CD4-positive, alpha-beta memory T cell (primary cell): ENCODE results near the gene POLR2J. TPM values are rescaled to one million over a fixed set of nuclear protein-coding genes. Genes with fewer than 3 reads are reported as not detected.
A peak's percentile ranks its signal among the peaks of the same experiment; 100 is the strongest.
"Not testable (repeated sequence)": the region's sequence is repeated elsewhere in the genome, so short reads cannot be mapped to it uniquely, and the experiment has no call there.

Experiments used
- CTCF ChIA-PET: fragments of 350-600 bp; sonication (Branson Sonifier 250); formaldehyde crosslinking; loops from one replicate; lab custom pipeline; 2021; ENCODE audit warnings: inconsistent platforms; ENCODE audit not compliant: partially characterized antibody; lab: Charles Lee
- POLR2A ChIA-PET: fragments of 350-600 bp; sonication (Branson Sonifier 250); formaldehyde crosslinking; loops from one replicate; lab custom pipeline; 2021; ENCODE audit not compliant: partially characterized antibody; lab: Charles Lee
- DNase-seq, 5 donors: peaks; one replicate each; pipeline versions ENCODE4 v3.0.0 to v3.0.0-alpha.2; 2020 to 2022; ENCODE audit warnings: mixed read lengths in 1 of 5
- H3K27ac ChIP-seq: one replicate; pipeline ENCODE4 v1.7.0; 2013; ENCODE audit warnings: low read depth, low read length
- H3K27me3 ChIP-seq: 2 replicates; pipeline ENCODE4 v1.7.0; 2013; ENCODE audit warnings: mild to moderate bottlenecking, low read length, moderate library complexity; ENCODE audit not compliant: insufficient read depth
- H3K36me3 ChIP-seq: 2 replicates; pipeline ENCODE4 v1.7.0; 2013; ENCODE audit warnings: mild to moderate bottlenecking, low read length, moderate library complexity; ENCODE audit not compliant: insufficient read depth
- H3K4me1 ChIP-seq: 2 replicates; pipeline ENCODE4 v1.7.0; 2013; ENCODE audit warnings: mild to moderate bottlenecking, low read length, moderate library complexity; ENCODE audit not compliant: insufficient read depth
- H3K4me3 ChIP-seq, 2 donors: one replicate each; pipeline ENCODE4 v1.7.0; 2013; ENCODE audit warnings: low read length in 2 of 2, mild to moderate bottlenecking in 1 of 2
- H3K9me3 ChIP-seq, 2 donors: one replicate each; pipeline ENCODE4 v1.7.0; 2013; ENCODE audit warnings: low read length in 2 of 2, control low read depth in 1 of 2; ENCODE audit not compliant: control insufficient read depth in 1 of 2
- H3K27ac Mint-ChIP-seq, 7 donors: one replicate each; pipeline ENCODE4 v1.8.0; 2020 to 2021; ENCODE audit warnings: mixed read lengths in 7 of 7, mild to moderate bottlenecking in 6 of 7, inconsistent platforms in 3 of 7, moderate library complexity in 3 of 7
- H3K27me3 Mint-ChIP-seq, 2 donors: one replicate each; pipeline ENCODE4 v1.8.0; 2020 to 2021; ENCODE audit warnings: mixed read lengths in 2 of 2
- H3K36me3 Mint-ChIP-seq, 2 donors: one replicate each; pipeline ENCODE4 v1.8.0; 2020 to 2021; ENCODE audit warnings: mixed read lengths in 2 of 2, inconsistent platforms in 1 of 2, mild to moderate bottlenecking in 1 of 2
- H3K4me1 Mint-ChIP-seq, 4 donors: one replicate each; pipeline ENCODE4 v1.8.0; 2020 to 2021; ENCODE audit warnings: mixed read lengths in 4 of 4, mild to moderate bottlenecking in 1 of 4
- H3K4me3 Mint-ChIP-seq, 8 donors: one replicate each; pipeline ENCODE4 v1.8.0; 2020 to 2021; ENCODE audit warnings: mixed read lengths in 8 of 8, mild to moderate bottlenecking in 7 of 8, moderate library complexity in 6 of 8, inconsistent platforms in 3 of 8
- H3K9me3 Mint-ChIP-seq, 8 donors: one replicate each; pipeline ENCODE4 v1.8.0; 2020 to 2021; ENCODE audit warnings: mixed read lengths in 8 of 8, mild to moderate bottlenecking in 5 of 8, inconsistent platforms in 3 of 8, moderate library complexity in 1 of 8
- intact Hi-C: fragments of 100-400 bp; cut with micrococcal nuclease; formaldehyde crosslinking; loops from one replicate; pipeline ENCODE4 v1.15.1; 2023
- polyA plus RNA-seq, 2 donors: library from polyadenylated mRNA; unstranded; fragments of 300-500 nt; fragmentation: Illumina TruSeq; gene quantifications; one replicate each; pipeline ENCODE4 v1.2.3, GENCODE V29; 2021
- total RNA-seq, 2 experiments: library from RNA; stranded (reverse); gene quantifications; one replicate each; pipeline ENCODE4 v1.2.3, GENCODE V29; 2021

POLR2J gene
- total and polyA plus RNA-seq, 4 experiments from 2014 or later: 35.8 to 126 (median 80.3) TPM

GRCh38 chr7:102493220-102493935 lies 14.7 kb upstream of the POLR2J start:
- H3K27me3 Mint-ChIP-seq, H3K36me3 Mint-ChIP-seq, H3K27me3 ChIP-seq, H3K36me3 ChIP-seq, H3K27ac ChIP-seq, H3K9me3 Mint-ChIP-seq, H3K4me3 ChIP-seq, H3K4me1 ChIP-seq, H3K9me3 ChIP-seq, CTCF ChIA-PET, H3K27ac Mint-ChIP-seq, intact Hi-C loops, POLR2A ChIA-PET, H3K4me1 Mint-ChIP-seq: not testable (repeated sequence)
- peak overlapping the region in 2 of 8 donors; percentile 26 to 69 for H3K4me3 Mint-ChIP-seq
- DNase-seq: peak in 2 of 5 donors; percentile 38 to 53

- not testable (repeated sequence) for H3K4me3 Mint-ChIP-seq
Measured at GRCh38 chr7:102490529-102491075, 11.9 kb upstream of the POLR2J start.

GRCh38 chr7:102484317-102484716 lies 5.6 kb upstream of the POLR2J start:
- H3K4me3 ChIP-seq, H3K9me3 ChIP-seq, DNase-seq, H3K27me3 ChIP-seq, H3K4me3 Mint-ChIP-seq, H3K9me3 Mint-ChIP-seq, H3K36me3 ChIP-seq, H3K27ac ChIP-seq, H3K27ac Mint-ChIP-seq, H3K27me3 Mint-ChIP-seq, H3K36me3 Mint-ChIP-seq, H3K4me1 ChIP-seq, H3K4me1 Mint-ChIP-seq, intact Hi-C loops, CTCF ChIA-PET, POLR2A ChIA-PET: not testable (repeated sequence)

More at GRCh38 chr7:102490529-102491075, 11.9 kb upstream of the POLR2J start:
- H3K27me3 ChIP-seq, H3K9me3 Mint-ChIP-seq, CTCF ChIA-PET, H3K27ac Mint-ChIP-seq, H3K9me3 ChIP-seq, H3K36me3 Mint-ChIP-seq, H3K27ac ChIP-seq, H3K27me3 Mint-ChIP-seq, H3K36me3 ChIP-seq, POLR2A ChIA-PET, H3K4me1 Mint-ChIP-seq, H3K4me1 ChIP-seq, H3K4me3 ChIP-seq, intact Hi-C loops: not testable (repeated sequence)
- DNase-seq: peak; percentile 46 to 55 (median 52)

GRCh38 chr7:102481962-102482361 lies 3.2 kb upstream of the POLR2J start:
- H3K4me1 ChIP-seq, CTCF ChIA-PET, H3K27me3 ChIP-seq, H3K27ac ChIP-seq, H3K9me3 Mint-ChIP-seq, intact Hi-C loops, H3K27me3 Mint-ChIP-seq, DNase-seq, H3K27ac Mint-ChIP-seq, H3K9me3 ChIP-seq, POLR2A ChIA-PET, H3K4me3 ChIP-seq, H3K4me3 Mint-ChIP-seq, H3K36me3 Mint-ChIP-seq, H3K36me3 ChIP-seq: not testable (repeated sequence)
- H3K4me1 Mint-ChIP-seq: peaks cover 2 to 10% (median 4%) of the 10 kb centered on the region in 4 donors

GRCh38 chr7:102479982-102480637 lies 1.4 kb upstream of the POLR2J start:
- H3K9me3 Mint-ChIP-seq: not testable (repeated sequence)
- DNase-seq: peak in 2 of 5 donors; percentile 20 to 43

GRCh38 chr7:102479209-102479584 lies 475 bp upstream of the POLR2J start:
- intact Hi-C loops: not testable (repeated sequence)

More at GRCh38 chr7:102479982-102480637, 1.4 kb upstream of the POLR2J start:
- H3K9me3 ChIP-seq, H3K27ac ChIP-seq, H3K36me3 ChIP-seq, H3K4me3 ChIP-seq, H3K27me3 ChIP-seq, H3K4me3 Mint-ChIP-seq, H3K4me1 ChIP-seq, POLR2A ChIA-PET, H3K36me3 Mint-ChIP-seq, CTCF ChIA-PET, H3K27me3 Mint-ChIP-seq, intact Hi-C loops: not testable (repeated sequence)
- peak overlapping the region in 2 of 7 donors; percentile 52 to 66 for H3K27ac Mint-ChIP-seq
- peaks cover 2 to 10% (median 4%) of the 10 kb centered on the region in 4 donors for H3K4me1 Mint-ChIP-seq

GRCh38 chr7:102474736-102475435 lies 3.8 kb downstream of the POLR2J start:
- H3K27ac Mint-ChIP-seq, H3K27ac ChIP-seq, CTCF ChIA-PET, H3K27me3 Mint-ChIP-seq, H3K4me3 Mint-ChIP-seq, DNase-seq, intact Hi-C loops, H3K4me3 ChIP-seq, POLR2A ChIA-PET, H3K4me1 Mint-ChIP-seq, H3K27me3 ChIP-seq, H3K4me1 ChIP-seq, H3K9me3 ChIP-seq, H3K9me3 Mint-ChIP-seq: not testable (repeated sequence)
- H3K36me3 ChIP-seq: peaks cover 14% of the 10 kb centered on the region
- peaks cover 0 to 23% of the 10 kb centered on the region in 2 donors for H3K36me3 Mint-ChIP-seq

More at GRCh38 chr7:102479209-102479584, 475 bp upstream of the POLR2J start:
- CTCF ChIA-PET, DNase-seq, H3K4me3 ChIP-seq, H3K27me3 ChIP-seq, H3K4me3 Mint-ChIP-seq, H3K9me3 Mint-ChIP-seq, H3K36me3 Mint-ChIP-seq, H3K27me3 Mint-ChIP-seq, H3K27ac ChIP-seq, H3K36me3 ChIP-seq, POLR2A ChIA-PET, H3K9me3 ChIP-seq, H3K4me1 ChIP-seq: not testable (repeated sequence)
- Mint-ChIP-seq H3K27ac (peak overlapping the region in 1 of 7 donors; percentile 88), H3K4me1 (peaks cover 2 to 10% (median 4%) of the 10 kb centered on the region in 4 donors)
